ENCODE measurements around the gene SMTNL1.
A peak's percentile ranks its signal among the peaks of the same experiment; 100 is the strongest.

SMTNL1 gene

GRCh38 chr11:57543593-57543992, 6.2 kb downstream of the SMTNL1 start:
- no CpG with 5 or more reads among the region's 6 CpGs for WGBS (ENCODE audit: extremely low coverage, insufficient coverage, low lambda C conversion rate)
- no peak overlapping the region for H3K4me2 ChIP-seq (ENCODE audit: low read length)
- no peak overlapping the region for H3K27ac ChIP-seq (ENCODE audit: low read depth, low read length)
- H3K9ac ChIP-seq (ENCODE audit: low read length): no peak overlapping the region
- H3K23ac ChIP-seq (ENCODE audit: low read length): no peak overlapping the region
- no peaks in the 10 kb centered on the region for H3K79me1 ChIP-seq (ENCODE audit: low read length)
- H4K8ac ChIP-seq (ENCODE audit: low read depth, low read length): no peak overlapping the region
- no peaks in the 10 kb centered on the region for H3K27me3 ChIP-seq (ENCODE audit: insufficient read depth, low read length, poor library complexity)
- H3K79me2 ChIP-seq (ENCODE audit: control insufficient read depth, insufficient read depth, low read length): no peaks in the 10 kb centered on the region
- no peak overlapping the region for H3K4me3 ChIP-seq (ENCODE audit: low read length)
- no peak overlapping the region for H4K5ac ChIP-seq (ENCODE audit: low read length)
- H3K36me3 ChIP-seq (ENCODE audit: control insufficient read depth, insufficient read depth, low read length): no peaks in the 10 kb centered on the region
- H2BK120ac ChIP-seq (ENCODE audit: low read depth, low read length): no peak overlapping the region
- no peak overlapping the region for H3K56ac ChIP-seq (ENCODE audit: low read length)
- H3K4ac ChIP-seq (ENCODE audit: low read depth, low read length): no peak overlapping the region
- H2BK5ac ChIP-seq (ENCODE audit: low read length): no peak overlapping the region
- H2BK15ac ChIP-seq (replicated peaks; ENCODE audit: low read depth): no peak overlapping the region
- H3K4me1 ChIP-seq (ENCODE audit: control insufficient read depth, low read depth, low read length): peaks cover 8% of the 10 kb centered on the region
- no peak overlapping the region for H3K18ac ChIP-seq (ENCODE audit: low read length)
- no peak overlapping the region for H2AK5ac ChIP-seq (ENCODE audit: low read length)
- DNase-seq: no peak

- Histone ChIP-seq H3K4me3 (ENCODE audit: low read length) (no peak overlapping the region), H2AK5ac (ENCODE audit: low read length) (no peak overlapping the region), H3K4ac (ENCODE audit: low read depth, low read length) (no peak overlapping the region), H3K79me1 (ENCODE audit: low read length) (no peaks in the 10 kb centered on the region), H4K8ac (ENCODE audit: low read depth, low read length) (no peak overlapping the region), H2BK5ac (ENCODE audit: low read length) (no peak overlapping the region), H3K4me1 (ENCODE audit: control insufficient read depth, low read depth, low read length) (peaks cover 8% of the 10 kb centered on the region), H3K4me2 (ENCODE audit: low read length) (no peak overlapping the region), H3K56ac (ENCODE audit: low read length) (no peak overlapping the region), H3K23ac (ENCODE audit: low read length) (no peak overlapping the region), H4K5ac (ENCODE audit: low read length) (no peak overlapping the region), H3K18ac (ENCODE audit: low read length) (no peak overlapping the region), H3K9ac (ENCODE audit: low read length) (no peak overlapping the region), H3K27me3 (ENCODE audit: insufficient read depth, low read length, poor library complexity) (no peaks in the 10 kb centered on the region), H3K27ac (ENCODE audit: low read depth, low read length) (no peak overlapping the region), H3K79me2 (ENCODE audit: control insufficient read depth, insufficient read depth, low read length) (no peaks in the 10 kb centered on the region), H3K36me3 (ENCODE audit: control insufficient read depth, insufficient read depth, low read length) (no peaks in the 10 kb centered on the region), H2BK15ac (replicated peaks; ENCODE audit: low read depth) (no peak overlapping the region), H2BK120ac (ENCODE audit: low read depth, low read length) (no peak overlapping the region)
- no CpG with 5 or more reads among the region's 6 CpGs for WGBS (ENCODE audit: extremely low coverage, insufficient coverage, low lambda C conversion rate)
- DNase-seq: no peak
Observed at GRCh38 chr11:57544566-57544965, 7.2 kb downstream of the SMTNL1 start.

- no peak overlapping the region for H2AK5ac ChIP-seq (ENCODE audit: low read length)
- no CpG with 5 or more reads among the region's 13 CpGs for WGBS (ENCODE audit: extremely low coverage, insufficient coverage, low lambda C conversion rate)
- H3K4ac ChIP-seq (ENCODE audit: low read depth, low read length): no peak overlapping the region
- H4K8ac ChIP-seq (ENCODE audit: low read depth, low read length): no peak overlapping the region
- no peak overlapping the region for H3K4me2 ChIP-seq (ENCODE audit: low read length)
- no peak overlapping the region for H3K27ac ChIP-seq (ENCODE audit: low read depth, low read length)
- no peak overlapping the region for H4K5ac ChIP-seq (ENCODE audit: low read length)
- peaks cover 8% of the 10 kb centered on the region for H3K4me1 ChIP-seq (ENCODE audit: control insufficient read depth, low read depth, low read length)
- no peak overlapping the region for H3K4me3 ChIP-seq (ENCODE audit: low read length)
- H3K56ac ChIP-seq (ENCODE audit: low read length): no peak overlapping the region
- H2BK120ac ChIP-seq (ENCODE audit: low read depth, low read length): no peak overlapping the region
- H2BK5ac ChIP-seq (ENCODE audit: low read length): no peak overlapping the region
- no peaks in the 10 kb centered on the region for H3K79me1 ChIP-seq (ENCODE audit: low read length)
- no peaks in the 10 kb centered on the region for H3K27me3 ChIP-seq (ENCODE audit: insufficient read depth, low read length, poor library complexity)
- no peak overlapping the region for H3K9ac ChIP-seq (ENCODE audit: low read length)
- no peak for DNase-seq
- H3K79me2 ChIP-seq (ENCODE audit: control insufficient read depth, insufficient read depth, low read length): no peaks in the 10 kb centered on the region
- no peak overlapping the region for H3K23ac ChIP-seq (ENCODE audit: low read length)
- H3K36me3 ChIP-seq (ENCODE audit: control insufficient read depth, insufficient read depth, low read length): no peaks in the 10 kb centered on the region
- no peak overlapping the region for H3K18ac ChIP-seq (ENCODE audit: low read length)
- no peak overlapping the region for H2BK15ac ChIP-seq (replicated peaks; ENCODE audit: low read depth)
Observed at GRCh38 chr11:57545883-57546282, 8.5 kb downstream of the SMTNL1 start.

- Histone ChIP-seq H2BK120ac (ENCODE audit: low read depth, low read length) (no peak overlapping the region), H2AK5ac (ENCODE audit: low read length) (no peak overlapping the region), H2BK5ac (ENCODE audit: low read length) (no peak overlapping the region), H3K56ac (ENCODE audit: low read length) (no peak overlapping the region), H3K79me2 (ENCODE audit: control insufficient read depth, insufficient read depth, low read length) (no peaks in the 10 kb centered on the region), H4K5ac (ENCODE audit: low read length) (no peak overlapping the region), H3K36me3 (ENCODE audit: control insufficient read depth, insufficient read depth, low read length) (no peaks in the 10 kb centered on the region), H4K8ac (ENCODE audit: low read depth, low read length) (no peak overlapping the region), H3K4me1 (ENCODE audit: control insufficient read depth, low read depth, low read length) (peaks cover 8% of the 10 kb centered on the region), H3K18ac (ENCODE audit: low read length) (no peak overlapping the region), H3K9ac (ENCODE audit: low read length) (no peak overlapping the region), H3K23ac (ENCODE audit: low read length) (no peak overlapping the region), H3K27me3 (ENCODE audit: insufficient read depth, low read length, poor library complexity) (no peaks in the 10 kb centered on the region), H2BK15ac (replicated peaks; ENCODE audit: low read depth) (no peak overlapping the region), H3K4me2 (ENCODE audit: low read length) (no peak overlapping the region), H3K4me3 (ENCODE audit: low read length) (no peak overlapping the region), H3K27ac (ENCODE audit: low read depth, low read length) (no peak overlapping the region), H3K4ac (ENCODE audit: low read depth, low read length) (no peak overlapping the region), H3K79me1 (ENCODE audit: low read length) (no peaks in the 10 kb centered on the region)
- no CpG with 5 or more reads among the region's 7 CpGs for WGBS (ENCODE audit: extremely low coverage, insufficient coverage, low lambda C conversion rate)
- DNase-seq: no peak
Observed at GRCh38 chr11:57546451-57546850, 9.1 kb downstream of the SMTNL1 start.

GRCh38 chr11:57546869-57547475, 9.6 kb downstream of the SMTNL1 start:
- no peak overlapping the region for H4K5ac ChIP-seq (ENCODE audit: low read length)

GRCh38 chr11:57547854-57548377, 10.5 kb downstream of the SMTNL1 start:
- H3K36me3 ChIP-seq (ENCODE audit: control insufficient read depth, insufficient read depth, low read length): no peaks in the 10 kb centered on the region
- peak; percentile 51 for DNase-seq

More at GRCh38 chr11:57546869-57547475, 9.6 kb downstream of the SMTNL1 start:
- no peak overlapping the region for H3K23ac ChIP-seq (ENCODE audit: low read length)
- H2BK120ac ChIP-seq (ENCODE audit: low read depth, low read length): no peak overlapping the region
- no peaks in the 10 kb centered on the region for H3K79me2 ChIP-seq (ENCODE audit: control insufficient read depth, insufficient read depth, low read length)
- no peak overlapping the region for H4K8ac ChIP-seq (ENCODE audit: low read depth, low read length)
- H3K4me1 ChIP-seq (ENCODE audit: control insufficient read depth, low read depth, low read length): peaks cover 8% of the 10 kb centered on the region
- H3K4ac ChIP-seq (ENCODE audit: low read depth, low read length): no peak overlapping the region
- no peak overlapping the region for H3K4me3 ChIP-seq (ENCODE audit: low read length)
- DNase-seq: peak; percentile 80
- H3K27me3 ChIP-seq (ENCODE audit: insufficient read depth, low read length, poor library complexity): no peaks in the 10 kb centered on the region
- no peak overlapping the region for H2BK5ac ChIP-seq (ENCODE audit: low read length)
- H3K27ac ChIP-seq (ENCODE audit: low read depth, low read length): no peak overlapping the region
- H3K79me1 ChIP-seq (ENCODE audit: low read length): no peaks in the 10 kb centered on the region
- H2BK15ac ChIP-seq (replicated peaks; ENCODE audit: low read depth): no peak overlapping the region
- WGBS (ENCODE audit: extremely low coverage, insufficient coverage, low lambda C conversion rate): no CpG with 5 or more reads among the region's 5 CpGs
- H3K56ac ChIP-seq (ENCODE audit: low read length): no peak overlapping the region
- H3K18ac ChIP-seq (ENCODE audit: low read length): no peak overlapping the region
- no peak overlapping the region for H3K4me2 ChIP-seq (ENCODE audit: low read length)
- no peak overlapping the region for H2AK5ac ChIP-seq (ENCODE audit: low read length)
- no peak overlapping the region for H3K9ac ChIP-seq (ENCODE audit: low read length)
- H3K36me3 ChIP-seq (ENCODE audit: control insufficient read depth, insufficient read depth, low read length): no peaks in the 10 kb centered on the region

More at GRCh38 chr11:57547854-57548377, 10.5 kb downstream of the SMTNL1 start:
- no CpG with 5 or more reads among the region's 6 CpGs for WGBS (ENCODE audit: extremely low coverage, insufficient coverage, low lambda C conversion rate)
- Histone ChIP-seq H3K9ac (ENCODE audit: low read length) (no peak overlapping the region), H3K79me1 (ENCODE audit: low read length) (no peaks in the 10 kb centered on the region), H2BK120ac (ENCODE audit: low read depth, low read length) (no peak overlapping the region), H3K4me1 (ENCODE audit: control insufficient read depth, low read depth, low read length) (peaks cover 6% of the 10 kb centered on the region), H3K56ac (ENCODE audit: low read length) (no peak overlapping the region), H3K4me3 (ENCODE audit: low read length) (no peak overlapping the region), H2BK5ac (ENCODE audit: low read length) (no peak overlapping the region), H2AK5ac (ENCODE audit: low read length) (no peak overlapping the region), H4K8ac (ENCODE audit: low read depth, low read length) (no peak overlapping the region), H4K5ac (ENCODE audit: low read length) (no peak overlapping the region), H3K27ac (ENCODE audit: low read depth, low read length) (no peak overlapping the region), H3K79me2 (ENCODE audit: control insufficient read depth, insufficient read depth, low read length) (no peaks in the 10 kb centered on the region), H2BK15ac (replicated peaks; ENCODE audit: low read depth) (no peak overlapping the region), H3K18ac (ENCODE audit: low read length) (no peak overlapping the region), H3K23ac (ENCODE audit: low read length) (no peak overlapping the region), H3K4me2 (ENCODE audit: low read length) (no peak overlapping the region), H3K27me3 (ENCODE audit: insufficient read depth, low read length, poor library complexity) (no peaks in the 10 kb centered on the region), H3K4ac (ENCODE audit: low read depth, low read length) (no peak overlapping the region)

Measured in mesendoderm (in vitro differentiated cells).